Mucosa of stomach (tissue), 1 donor: ENCODE measurements around the gene PYROXD2.
"Not testable (repeated sequence)": the region's sequence is repeated elsewhere in the genome, so short reads cannot be mapped to it uniquely, and the experiment has no call there.

Experiments used
- H3K27me3 ChIP-seq: one replicate; pipeline ENCODE4 v1.7.0; 2013; ENCODE audit warnings: mild to moderate bottlenecking, low read length; ENCODE audit not compliant: control insufficient read depth, insufficient read depth
- H3K36me3 ChIP-seq: one replicate; pipeline ENCODE4 v1.7.0; 2013; ENCODE audit warnings: low read length; ENCODE audit not compliant: control insufficient read depth, insufficient read depth
- H3K4me1 ChIP-seq: one replicate; pipeline ENCODE4 v1.7.0; 2013; ENCODE audit warnings: mild to moderate bottlenecking, low read length; ENCODE audit not compliant: control insufficient read depth, insufficient read depth
- H3K4me3 ChIP-seq: one replicate; pipeline ENCODE4 v1.7.0; 2013; ENCODE audit warnings: low read length
- H3K9ac ChIP-seq: one replicate; pipeline ENCODE4 v1.7.0; 2013; ENCODE audit warnings: mild to moderate bottlenecking, low read length, moderate library complexity
- H3K9me3 ChIP-seq: one replicate; pipeline ENCODE4 v1.7.0; 2013; ENCODE audit warnings: mild to moderate bottlenecking, low read length, moderate library complexity; ENCODE audit not compliant: control insufficient read depth
- donor health status: Pancreatic carcinoma.

PYROXD2 gene

GRCh38 chr10:98346847-98347246 is 68.1 kb downstream of the PYROXD2 start:
- no peaks in the 10 kb centered on the region for H3K4me1 ChIP-seq
- peak overlapping the region; percentile 12 for H3K4me3 ChIP-seq
- H3K36me3 ChIP-seq, result no peaks in the 10 kb centered on the region
- no peaks in the 10 kb centered on the region for H3K9me3 ChIP-seq
- no peak overlapping the region for H3K9ac ChIP-seq
- H3K27me3 ChIP-seq, result no peaks in the 10 kb centered on the region

- Histone ChIP-seq H3K9me3 (no peaks in the 10 kb centered on the region), H3K9ac (no peak overlapping the region), H3K36me3 (no peaks in the 10 kb centered on the region), H3K27me3 (no peaks in the 10 kb centered on the region), H3K4me3 (no peak overlapping the region), H3K4me1 (no peaks in the 10 kb centered on the region)
These were observed 70.4 kb downstream of the PYROXD2 start for GRCh38 chr10:98344589-98345038.

GRCh38 chr10:98341701-98342100 is 73.3 kb downstream of the PYROXD2 start:
- H3K36me3 ChIP-seq, H3K27me3 ChIP-seq, H3K9me3 ChIP-seq: not testable (repeated sequence)

GRCh38 chr10:98340940-98341310 is 74.1 kb downstream of the PYROXD2 start:
- Histone ChIP-seq H3K4me3 (no peak overlapping the region), H3K9me3 (no peaks in the 10 kb centered on the region), H3K36me3 (no peaks in the 10 kb centered on the region), H3K9ac (no peak overlapping the region), H3K27me3 (no peaks in the 10 kb centered on the region), H3K4me1 (no peaks in the 10 kb centered on the region)

More at GRCh38 chr10:98341701-98342100, 73.3 kb downstream of the PYROXD2 start:
- not testable (repeated sequence) for H3K9ac ChIP-seq, H3K4me1 ChIP-seq, H3K4me3 ChIP-seq

- Histone ChIP-seq H3K4me3 (no peak overlapping the region), H3K9me3 (no peaks in the 10 kb centered on the region), H3K36me3 (no peaks in the 10 kb centered on the region), H3K4me1 (no peaks in the 10 kb centered on the region), H3K27me3 (no peaks in the 10 kb centered on the region), H3K9ac (no peak overlapping the region)
These were observed 74.6 kb downstream of the PYROXD2 start for GRCh38 chr10:98340261-98340939.

GRCh38 chr10:98339799-98340198 is 75.2 kb downstream of the PYROXD2 start:
- H3K9ac ChIP-seq, result no peak overlapping the region
- H3K4me1 ChIP-seq, result no peaks in the 10 kb centered on the region
- no peak overlapping the region for H3K4me3 ChIP-seq
- no peaks in the 10 kb centered on the region for H3K9me3 ChIP-seq
- H3K36me3 ChIP-seq, result no peaks in the 10 kb centered on the region
- no peaks in the 10 kb centered on the region for H3K27me3 ChIP-seq

- H3K9ac ChIP-seq, result no peak overlapping the region
- no peaks in the 10 kb centered on the region for H3K27me3 ChIP-seq
- no peak overlapping the region for H3K4me3 ChIP-seq
- H3K9me3 ChIP-seq, result no peaks in the 10 kb centered on the region
- no peaks in the 10 kb centered on the region for H3K4me1 ChIP-seq
- no peaks in the 10 kb centered on the region for H3K36me3 ChIP-seq
These were observed 76.1 kb downstream of the PYROXD2 start for GRCh38 chr10:98338896-98339295.

GRCh38 chr10:98338318-98338717 is 76.7 kb downstream of the PYROXD2 start:
- no peaks in the 10 kb centered on the region for H3K27me3 ChIP-seq
- H3K36me3 ChIP-seq, result no peaks in the 10 kb centered on the region
- no peak overlapping the region for H3K4me3 ChIP-seq
- no peaks in the 10 kb centered on the region for H3K9me3 ChIP-seq
- no peaks in the 10 kb centered on the region for H3K4me1 ChIP-seq
- H3K9ac ChIP-seq, result no peak overlapping the region

- H3K36me3 ChIP-seq, result no peaks in the 10 kb centered on the region
- H3K9me3 ChIP-seq, result no peaks in the 10 kb centered on the region
- H3K27me3 ChIP-seq, result no peaks in the 10 kb centered on the region
- H3K4me1 ChIP-seq, result peaks cover 2% of the 10 kb centered on the region
- no peak overlapping the region for H3K4me3 ChIP-seq
- H3K9ac ChIP-seq, result no peak overlapping the region
These were observed 77.5 kb downstream of the PYROXD2 start for GRCh38 chr10:98337484-98337883.
